ENCODE measurements around the gene MGAT4B.

The MGAT4B gene

GRCh38 chr5:179766021-179766725, 40.5 kb downstream of the MGAT4B start:
- peaks cover 25% of the 10 kb centered on the region for H3K4me1 ChIP-seq (ENCODE audit: insufficient read depth, low read length)
- peak overlapping the region; percentile 9; the same call in 1 of the 2 replicates for H3K4me3 ChIP-seq (ENCODE audit: low read length)
- H3K9ac ChIP-seq (ENCODE audit: low read depth, low read length) = no peak overlapping the region
- no peaks in the 10 kb centered on the region for H3K9me3 ChIP-seq (ENCODE audit: insufficient read depth, low read depth, low read length)
- H3K27me3 ChIP-seq (ENCODE audit: insufficient read depth, low read length) = no peaks in the 10 kb centered on the region
- peaks cover 60% of the 10 kb centered on the region for H3K36me3 ChIP-seq (ENCODE audit: insufficient read depth, low read length)
- 93% methylated on average over 20 of the region's 20 CpGs for WGBS
- H3K27ac ChIP-seq (ENCODE audit: low read depth, low read length) = peak overlapping the region; percentile 52

GRCh38 chr5:179765400-179765799, 41.3 kb downstream of the MGAT4B start:
- H3K9me3 ChIP-seq (ENCODE audit: insufficient read depth, low read depth, low read length) = no peaks in the 10 kb centered on the region
- no peaks in the 10 kb centered on the region for H3K27me3 ChIP-seq (ENCODE audit: insufficient read depth, low read length)
- peaks cover 25% of the 10 kb centered on the region for H3K4me1 ChIP-seq (ENCODE audit: insufficient read depth, low read length)
- 88% methylated on average over 13 of the region's 13 CpGs for WGBS
- no peak overlapping the region for H3K4me3 ChIP-seq (ENCODE audit: low read length)
- no peak overlapping the region for H3K9ac ChIP-seq (ENCODE audit: low read depth, low read length)
- H3K27ac ChIP-seq (ENCODE audit: low read depth, low read length) = peak overlapping the region; percentile 4
- peaks cover 52% of the 10 kb centered on the region for H3K36me3 ChIP-seq (ENCODE audit: insufficient read depth, low read length)

- Histone ChIP-seq H3K27me3 (ENCODE audit: insufficient read depth, low read length) (no peaks in the 10 kb centered on the region), H3K36me3 (ENCODE audit: insufficient read depth, low read length) (peaks cover 40% of the 10 kb centered on the region), H3K27ac (ENCODE audit: low read depth, low read length) (no peak overlapping the region), H3K9ac (ENCODE audit: low read depth, low read length) (no peak overlapping the region), H3K4me1 (ENCODE audit: insufficient read depth, low read length) (peaks cover 25% of the 10 kb centered on the region), H3K9me3 (ENCODE audit: insufficient read depth, low read depth, low read length) (no peaks in the 10 kb centered on the region), H3K4me3 (ENCODE audit: low read length) (no peak overlapping the region)
- WGBS = 82% methylated on average over 8 of the region's 8 CpGs
These were observed 42.6 kb downstream of the MGAT4B start for GRCh38 chr5:179764056-179764455.

- H3K9me3 ChIP-seq (ENCODE audit: insufficient read depth, low read depth, low read length) = no peaks in the 10 kb centered on the region
- no peaks in the 10 kb centered on the region for H3K27me3 ChIP-seq (ENCODE audit: insufficient read depth, low read length)
- 50% methylated on average over 8 of the region's 10 CpGs for WGBS
- peak overlapping the region; percentile 60 for H3K27ac ChIP-seq (ENCODE audit: low read depth, low read length)
- no peak overlapping the region for H3K9ac ChIP-seq (ENCODE audit: low read depth, low read length)
- H3K4me1 ChIP-seq (ENCODE audit: insufficient read depth, low read length) = peaks cover 25% of the 10 kb centered on the region
- no peak overlapping the region for H3K4me3 ChIP-seq (ENCODE audit: low read length)
- H3K36me3 ChIP-seq (ENCODE audit: insufficient read depth, low read length) = peaks cover 33% of the 10 kb centered on the region
These were observed 43.3 kb downstream of the MGAT4B start for GRCh38 chr5:179763215-179763945.

GRCh38 chr5:179762781-179763176, 43.9 kb downstream of the MGAT4B start:
- Histone ChIP-seq H3K4me3 (ENCODE audit: low read length) (no peak overlapping the region), H3K9me3 (ENCODE audit: insufficient read depth, low read depth, low read length) (no peaks in the 10 kb centered on the region), H3K9ac (ENCODE audit: low read depth, low read length) (no peak overlapping the region; the same call in 1 of the 2 replicates), H3K36me3 (ENCODE audit: insufficient read depth, low read length) (peaks cover 29% of the 10 kb centered on the region), H3K27me3 (ENCODE audit: insufficient read depth, low read length) (no peaks in the 10 kb centered on the region), H3K27ac (ENCODE audit: low read depth, low read length) (peak overlapping the region; percentile 60; the same call in 1 of the 2 replicates), H3K4me1 (ENCODE audit: insufficient read depth, low read length) (peaks cover 25% of the 10 kb centered on the region)
- 81% methylated on average over 3 of the region's 3 CpGs for WGBS

GRCh38 chr5:179762079-179762780, 44.4 kb downstream of the MGAT4B start:
- H3K4me1 ChIP-seq (ENCODE audit: insufficient read depth, low read length) = peaks cover 25% of the 10 kb centered on the region
- 76% methylated on average over 10 of the region's 10 CpGs for WGBS

GRCh38 chr5:179759581-179760551, 46.8 kb downstream of the MGAT4B start:
- Histone ChIP-seq H3K27ac (ENCODE audit: low read depth, low read length) (no peak overlapping the region), H3K27me3 (ENCODE audit: insufficient read depth, low read length) (no peaks in the 10 kb centered on the region), H3K9me3 (ENCODE audit: insufficient read depth, low read depth, low read length) (no peaks in the 10 kb centered on the region), H3K9ac (ENCODE audit: low read depth, low read length) (no peak overlapping the region), H3K36me3 (ENCODE audit: insufficient read depth, low read length) (no peaks in the 10 kb centered on the region), H3K4me1 (ENCODE audit: insufficient read depth, low read length) (peaks cover 25% of the 10 kb centered on the region), H3K4me3 (ENCODE audit: low read length) (no peak overlapping the region)
- 92% methylated on average over 9 of the region's 9 CpGs for WGBS

More at GRCh38 chr5:179762079-179762780, 44.4 kb downstream of the MGAT4B start:
- Histone ChIP-seq H3K4me3 (ENCODE audit: low read length) (no peak overlapping the region), H3K9me3 (ENCODE audit: insufficient read depth, low read depth, low read length) (no peaks in the 10 kb centered on the region), H3K27ac (ENCODE audit: low read depth, low read length) (peak overlapping the region; percentile 60; the same call in 1 of the 2 replicates), H3K9ac (ENCODE audit: low read depth, low read length) (no peak overlapping the region; the same call in 1 of the 2 replicates), H3K36me3 (ENCODE audit: insufficient read depth, low read length) (peaks cover 23% of the 10 kb centered on the region), H3K27me3 (ENCODE audit: insufficient read depth, low read length) (no peaks in the 10 kb centered on the region)

GRCh38 chr5:179758955-179759354, 47.7 kb downstream of the MGAT4B start:
- 96% methylated on average over 8 of the region's 8 CpGs for WGBS
- Histone ChIP-seq H3K9ac (ENCODE audit: low read depth, low read length) (no peak overlapping the region), H3K27ac (ENCODE audit: low read depth, low read length) (no peak overlapping the region), H3K27me3 (ENCODE audit: insufficient read depth, low read length) (no peaks in the 10 kb centered on the region), H3K9me3 (ENCODE audit: insufficient read depth, low read depth, low read length) (no peaks in the 10 kb centered on the region), H3K4me1 (ENCODE audit: insufficient read depth, low read length) (peaks cover 29% of the 10 kb centered on the region), H3K36me3 (ENCODE audit: insufficient read depth, low read length) (no peaks in the 10 kb centered on the region), H3K4me3 (ENCODE audit: low read length) (no peak overlapping the region)

- peak overlapping the region; percentile 38; the same call in 1 of the 2 replicates for H3K27ac ChIP-seq (ENCODE audit: low read depth, low read length)
- no peaks in the 10 kb centered on the region for H3K9me3 ChIP-seq (ENCODE audit: insufficient read depth, low read depth, low read length)
- H3K4me3 ChIP-seq (ENCODE audit: low read length) = no peak overlapping the region
- no peaks in the 10 kb centered on the region for H3K27me3 ChIP-seq (ENCODE audit: insufficient read depth, low read length)
- 44% methylated on average over 2 of the region's 2 CpGs for WGBS
- no peak overlapping the region for H3K9ac ChIP-seq (ENCODE audit: low read depth, low read length)
- peaks cover 13% of the 10 kb centered on the region for H3K4me1 ChIP-seq (ENCODE audit: insufficient read depth, low read length)
- peaks cover 2% of the 10 kb centered on the region; the same call in 1 of the 2 replicates for H3K36me3 ChIP-seq (ENCODE audit: insufficient read depth, low read length)
These were observed 51.6 kb downstream of the MGAT4B start for GRCh38 chr5:179755022-179755421.

GRCh38 chr5:179753971-179754370, 52.7 kb downstream of the MGAT4B start:
- H3K9ac ChIP-seq (ENCODE audit: low read depth, low read length) = no peak overlapping the region
- H3K4me3 ChIP-seq (ENCODE audit: low read length) = no peak overlapping the region
- H3K9me3 ChIP-seq (ENCODE audit: insufficient read depth, low read depth, low read length) = no peaks in the 10 kb centered on the region
- no peaks in the 10 kb centered on the region for H3K27me3 ChIP-seq (ENCODE audit: insufficient read depth, low read length)
- H3K36me3 ChIP-seq (ENCODE audit: insufficient read depth, low read length) = peaks cover 3% of the 10 kb centered on the region; the same call in 1 of the 2 replicates
- peaks cover 13% of the 10 kb centered on the region for H3K4me1 ChIP-seq (ENCODE audit: insufficient read depth, low read length)
- H3K27ac ChIP-seq (ENCODE audit: low read depth, low read length) = no peak overlapping the region
- WGBS = 90% methylated on average over 5 of the region's 5 CpGs
